Heart right ventricle (tissue), 16 donors: ENCODE data around the gene C2CD4A. TPM values are rescaled to one million over a fixed set of nuclear protein-coding genes. Genes with fewer than 3 reads are reported as not detected.

Source experiments
- ATAC-seq, 8 donors: fragments of 200-7000 bp; cut with Tn5 transposase; one replicate each; pipeline ENCODE4 v1.9.1; 2020; ENCODE audit warnings: mild to moderate bottlenecking in 8 of 8, moderate library complexity in 8 of 8, moderate number of reproducible peaks in 1 of 8
- DNase-seq, 2 donors: peaks; one replicate each; pipeline ENCODE4 v3.0.0-alpha.2; 2020
- H3K27ac ChIP-seq, 10 donors: fragments of 200-600 bp; sonication (generic) in 2 of 10; one replicate each; pipeline versions ENCODE4 v1.5.0 to v1.8.0; 2020 to 2022; ENCODE audit warnings: mild to moderate bottlenecking in 3 of 10
- H3K27me3 ChIP-seq, 7 donors: fragments of 200-600 bp; one replicate each; pipeline ENCODE4 v1.8.0; 2021 to 2022; ENCODE audit warnings: mild to moderate bottlenecking in 2 of 7
- H3K36me3 ChIP-seq, 9 donors: fragments of 200-600 bp; sonication (generic) in 1 of 9; one replicate each; pipeline versions ENCODE4 v1.5.0 to v1.8.0; 2020 to 2022; ENCODE audit warnings: mild to moderate bottlenecking in 2 of 9
- H3K4me1 ChIP-seq, 9 donors: fragments of 200-600 bp; sonication (generic) in 1 of 9; one replicate each; pipeline versions ENCODE4 v1.5.0 to v1.8.0; 2020 to 2022; ENCODE audit warnings: mild to moderate bottlenecking in 4 of 9
- H3K4me3 ChIP-seq, 10 donors: fragments of 200-600 bp; sonication (generic) in 2 of 10; one replicate each; pipeline versions ENCODE4 v1.5.0 to v1.8.0; 2020 to 2022; ENCODE audit warnings: mild to moderate bottlenecking in 7 of 10, moderate library complexity in 2 of 10
- H3K9me3 ChIP-seq, 11 donors: fragments of 200-600 bp in 10 of 11; sonication (generic) in 2 of 11; one replicate each; pipeline versions ENCODE4 v1.5.0 to v1.8.0; 2013 to 2022; ENCODE audit warnings: mild to moderate bottlenecking in 2 of 11, control low read depth in 1 of 11, moderate library complexity in 1 of 11
- CTCF ChIP-seq, 9 donors: fragments of 200-600 bp; sonication (generic) in 2 of 9; IDR thresholded peaks; one replicate each; pipeline versions ENCODE4 v1.5.0 to v1.8.0; 2021 to 2022; ENCODE audit warnings: antibody characterized with exemption in 9 of 9, mild to moderate bottlenecking in 5 of 9, moderate library complexity in 1 of 9
- WGBS, 2 donors: extraction: QIAGEN DNeasy Blood & Tissue Kit; methylation state at CpG; one replicate each; pipeline ENCODE4 v1.1.7; 2013; ENCODE audit warnings: inconsistent platforms in 1 of 2; 5-methylcytosine and 5-hydroxymethylcytosine counted together
- intact Hi-C, 10 donors: fragments of 100-400 bp; cut with DNase I; formaldehyde crosslinking; loops; one replicate each; pipeline versions ENCODE4 v1.11.1 to v1.14.2; 2022
- polyA plus RNA-seq, 2 donors: library from polyadenylated mRNA; stranded (reverse); fragments of 200-250 nt; gene quantifications; one replicate each; pipeline ENCODE4 v1.2.3, GENCODE V29; 2013
- total RNA-seq, 10 donors: library from RNA; stranded (reverse); fragmentation: NEBNext Ultra II Directional in 3 of 10; extraction: Animal tissue kit (Norgen Biotek cat#: 25700) in 3 of 10; gene quantifications; one replicate each; pipeline versions ENCODE4 v1.2.1 to v1.2.4, GENCODE V29; 2021 to 2023
- donor health status: Arrhythmogenic right ventricular cardiomyopathy.
- donor health status: ischemic (EF 13 %, LVEDD 7.1; RV severe dilation, severe dysfunction).
- donor health status: healthy with polysubstance abuse.
- donor health status: DM: no; HTN: yes; CAD: no.
- donor health status: DM: no; HTN: no; CAD: no.
- donor health status: ischemic (EF 25% LVEDD 6.9; RV normal size, moderate dysfunction).
- donor health status: ischemic (EF 25% LVEDD 5.7; RV mildly dilated, moderate dysfunction).
- donor health status: healthy.
- donor health status: DM: yes; HTN: yes; CAD: no.
- donor health status: Ischemic cardiomyopathy.
- donor health status: ischemic (EF 35%, LVEDD 5.7; RV mildly dilated, moderate dysfunction).
- donor health status: nonischemic (EF 11% LVEDD 7.7; RV severe dilation, severe dysfunction).
- donor health status: DM: yes; HTN: yes; CAD: no.
- donor health status: PGD.
- donor health status: ischemic (EF 29% LVEDD 5.4; RV normal size, mild dysfunction).
- donor health status: nonischemic (EF 23%, LVEDD 6.1; RV moderate dilation, normal function).

The C2CD4A gene
- total and polyA plus RNA-seq, 12 donors = 0.01 to 0.25 TPM; not detected in 10

DNA sequence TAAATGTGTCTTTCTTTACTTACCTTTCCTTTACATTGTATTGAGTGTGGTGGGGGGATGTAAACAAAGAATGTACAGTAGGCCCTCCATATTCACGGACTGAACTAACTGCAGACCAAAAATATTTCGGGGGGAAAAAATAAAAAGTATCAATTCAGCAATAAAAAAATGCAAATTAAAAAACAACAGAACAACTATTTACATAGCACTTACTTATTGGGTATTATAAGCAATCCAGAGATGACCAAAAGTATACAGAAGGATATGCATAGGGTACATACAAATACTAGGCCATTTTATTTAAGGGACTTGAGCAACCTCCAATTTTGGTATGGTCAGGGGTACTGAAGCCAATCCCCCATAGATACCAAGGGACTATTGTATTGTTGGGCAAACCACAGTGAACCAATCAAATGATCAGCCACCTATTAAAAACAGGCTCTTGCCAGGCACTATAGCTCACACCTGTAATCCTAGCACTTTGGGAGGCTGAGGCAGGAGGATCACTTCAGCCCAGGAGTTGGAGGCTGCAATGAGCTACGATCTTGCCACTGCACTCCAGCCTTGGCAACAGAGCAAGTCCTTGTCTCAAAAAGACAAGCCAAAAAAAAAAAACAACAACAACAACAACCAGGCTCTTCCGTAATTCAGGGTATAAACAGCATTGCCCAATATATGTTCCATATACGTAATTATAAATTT lies 8.3 kb upstream of the C2CD4A start:
- DNase-seq (no peak), ATAC-seq (no peak)
- peak overlapping the region in 1 of 10 donors; percentile 76 for H3K4me3 ChIP-seq
- H3K27ac ChIP-seq = no peak overlapping the region
- H3K9me3 ChIP-seq = no peaks in the 10 kb centered on the region
- intact Hi-C loops = no loop called here
- no peak for TF ChIP-seq CTCF (IDR thresholded peaks at IDR 0.05)
- 92 to 93% methylated on average over 5 of the region's 5 CpGs for WGBS, 2 donors
- peaks cover under 1 to 56% (median 29%) of the 10 kb centered on the region in 9 donors for H3K4me1 ChIP-seq
- peaks cover 0 to 3% (median 0%) of the 10 kb centered on the region in 9 donors for H3K36me3 ChIP-seq
- no peaks in the 10 kb centered on the region for H3K27me3 ChIP-seq

DNA sequence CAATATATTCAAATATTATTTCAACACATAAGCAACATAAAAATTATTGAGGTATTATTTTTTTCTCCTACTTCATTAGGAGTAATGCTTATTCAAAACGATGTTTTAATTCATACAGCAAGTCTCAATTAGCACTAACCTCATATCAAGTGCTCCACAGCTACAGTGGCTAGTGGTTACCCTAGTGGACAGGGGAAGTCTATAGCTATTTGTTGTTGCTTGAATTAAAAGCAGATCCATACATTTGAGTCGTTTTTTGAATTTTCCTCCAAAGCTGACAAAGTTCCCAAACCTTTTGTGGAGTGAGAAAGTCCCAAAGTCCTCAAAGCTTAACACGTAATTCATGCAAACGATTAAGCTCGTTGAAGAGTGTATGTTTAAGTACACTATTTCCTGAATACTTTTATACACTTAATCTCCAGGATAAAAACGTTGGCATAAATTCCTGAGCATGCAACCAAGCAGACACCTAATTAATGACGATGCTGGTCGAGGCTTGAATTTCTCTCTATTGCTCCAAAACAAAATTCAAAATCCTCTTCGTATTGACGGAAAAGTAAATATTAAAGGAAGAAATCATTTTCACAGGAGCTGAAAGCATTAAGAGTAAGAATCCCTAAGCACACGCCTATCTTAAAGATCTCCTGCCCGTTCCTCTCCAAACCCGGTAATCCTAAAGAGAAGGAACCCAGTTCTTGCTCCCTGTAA lies 7.5 kb upstream of the C2CD4A start:
- H3K9me3 ChIP-seq = no peaks in the 10 kb centered on the region
- peaks cover 0 to 48% (median 21%) of the 10 kb centered on the region in 9 donors for H3K4me1 ChIP-seq
- 6 to 12% methylated on average over 13 of the region's 13 CpGs for WGBS, 2 donors
- ATAC-seq (no peak), DNase-seq (no peak)
- peak overlapping the region; percentile 62 to 98 (median 89) for H3K4me3 ChIP-seq
- H3K27ac ChIP-seq = peak overlapping the region; percentile 66 to 96 (median 93)
- intact Hi-C loops = no loop called here
- H3K36me3 ChIP-seq = peaks cover 0 to 3% (median 0%) of the 10 kb centered on the region in 9 donors
- H3K27me3 ChIP-seq = no peaks in the 10 kb centered on the region
- peak in 1 of 9 donors; percentile 13 for TF ChIP-seq CTCF (IDR thresholded peaks at IDR 0.05)

GRCh38 chr15:62059816-62060112 lies 7.0 kb upstream of the C2CD4A start:
- H3K27ac ChIP-seq = peak overlapping the region; percentile 66 to 96 (median 93)
- peak overlapping the region; percentile 62 to 98 (median 89) for H3K4me3 ChIP-seq
- peak; percentile 48 to 53 for DNase-seq
- intact Hi-C loops = loop anchor here in 3 of 10 donors (5.0 to 10.0 kb wide), 3 partner anchors 58 to 195 kb away; no protein-coding TSS in a partner anchor
- peak; percentile 47 to 79 (median 61) for ATAC-seq
- peaks cover 0 to 3% (median 0%) of the 10 kb centered on the region in 9 donors for H3K36me3 ChIP-seq
- no peaks in the 10 kb centered on the region for H3K27me3 ChIP-seq
- TF ChIP-seq CTCF (IDR thresholded peaks at IDR 0.05) = no peak
- H3K9me3 ChIP-seq = no peaks in the 10 kb centered on the region
- peaks cover 0 to 43% (median 20%) of the 10 kb centered on the region in 9 donors for H3K4me1 ChIP-seq
- 0% methylated on average over 19 of the region's 19 CpGs for WGBS, 2 donors

DNA sequence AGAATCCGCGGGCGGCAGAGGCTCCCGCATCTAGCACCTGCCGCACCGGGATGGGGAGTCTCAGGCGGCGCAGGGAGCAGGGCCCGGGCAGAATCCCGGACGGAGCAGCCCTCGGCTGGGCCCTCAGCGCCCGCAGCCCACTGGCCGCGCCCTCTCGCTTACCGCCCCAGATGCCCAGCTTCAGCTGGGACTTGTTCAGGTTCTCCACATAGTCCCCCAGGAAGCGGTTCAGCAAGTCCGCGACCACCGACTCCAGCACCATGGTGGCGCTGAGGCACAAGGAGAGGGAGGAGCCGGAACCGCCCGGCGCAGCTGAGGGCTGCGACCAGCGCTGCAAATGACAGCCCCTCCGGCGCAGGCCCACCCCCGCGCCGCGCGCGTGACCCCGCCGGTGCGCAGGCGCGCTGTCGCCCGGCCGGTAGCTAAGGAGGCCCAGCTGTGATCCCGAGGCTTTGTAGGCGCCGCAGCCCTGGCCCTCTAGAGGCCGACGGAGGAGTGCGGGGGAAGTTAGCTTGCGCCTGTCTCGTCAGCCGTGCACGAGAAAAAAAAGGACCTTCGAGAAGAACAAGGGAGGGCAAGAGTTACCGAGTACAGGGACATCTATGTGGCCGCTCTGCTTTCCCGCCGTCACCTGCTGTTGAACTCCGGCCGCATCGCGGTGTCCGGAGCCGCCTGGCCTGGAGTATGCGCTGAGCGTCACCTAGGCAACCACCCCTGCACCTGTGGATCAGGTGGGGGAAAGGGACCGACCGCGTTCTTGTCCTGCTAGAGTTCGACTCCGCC lies 6.5 kb upstream of the C2CD4A start, which contains the start of gene VPS13C:
Gene VPS13C (minus strand): TSS at position 335 of the 783 bp plus-strand sequence. CDS start 73 bp downstream, at position 262.
- peak within 1 kb of the TSS; percentile 62 to 98 (median 89) for H3K4me3 ChIP-seq
- peaks cover 0 to 5% (median 0%) of the 10 kb centered on the region in 7 donors for H3K27me3 ChIP-seq
- WGBS, 2 donors = 0% methylated on average over 73 of the region's 73 CpGs
- no peaks in the 10 kb centered on the region for H3K9me3 ChIP-seq
- DNase-seq = peak; percentile 93
- peaks cover 0 to 3% (median 0%) of the 10 kb centered on the region in 9 donors for H3K36me3 ChIP-seq
- peak; percentile 99 to 100 (median 99) for ATAC-seq
- intact Hi-C loops = loop anchor here in 3 of 10 donors (5.0 to 10.0 kb wide), 3 partner anchors 57 to 194 kb away; no protein-coding TSS in a partner anchor
- TF ChIP-seq CTCF (IDR thresholded peaks at IDR 0.05) = peak; percentile 58 to 88 (median 83)
- H3K4me1 ChIP-seq = peaks cover 0 to 38% (median 20%) of the 10 kb centered on the region in 9 donors
- peak within 1 kb of the TSS; percentile 66 to 96 (median 93) for H3K27ac ChIP-seq
